ENCODE data around the gene ZFTA. TPM values are rescaled to one million over a fixed set of nuclear protein-coding genes. Genes with fewer than 3 reads are reported as not detected.
"Not testable (repeated sequence)": the region's sequence is repeated elsewhere in the genome, so short reads cannot be mapped to it uniquely, and the experiment has no call there.

The ZFTA gene
- total RNA-seq (2014; rRNA removed; shearing (Covaris generic)): 14.9 and 18.6 TPM in 2 replicates
- polyA plus RNA-seq (2015; cell fraction: cytosol; rRNA removed): 5.6 and 5.7 TPM in 2 replicates
- polyA plus RNA-seq (2015; cell fraction: nucleus; rRNA removed): 9.6 and 11.2 TPM in 2 replicates

DNA sequence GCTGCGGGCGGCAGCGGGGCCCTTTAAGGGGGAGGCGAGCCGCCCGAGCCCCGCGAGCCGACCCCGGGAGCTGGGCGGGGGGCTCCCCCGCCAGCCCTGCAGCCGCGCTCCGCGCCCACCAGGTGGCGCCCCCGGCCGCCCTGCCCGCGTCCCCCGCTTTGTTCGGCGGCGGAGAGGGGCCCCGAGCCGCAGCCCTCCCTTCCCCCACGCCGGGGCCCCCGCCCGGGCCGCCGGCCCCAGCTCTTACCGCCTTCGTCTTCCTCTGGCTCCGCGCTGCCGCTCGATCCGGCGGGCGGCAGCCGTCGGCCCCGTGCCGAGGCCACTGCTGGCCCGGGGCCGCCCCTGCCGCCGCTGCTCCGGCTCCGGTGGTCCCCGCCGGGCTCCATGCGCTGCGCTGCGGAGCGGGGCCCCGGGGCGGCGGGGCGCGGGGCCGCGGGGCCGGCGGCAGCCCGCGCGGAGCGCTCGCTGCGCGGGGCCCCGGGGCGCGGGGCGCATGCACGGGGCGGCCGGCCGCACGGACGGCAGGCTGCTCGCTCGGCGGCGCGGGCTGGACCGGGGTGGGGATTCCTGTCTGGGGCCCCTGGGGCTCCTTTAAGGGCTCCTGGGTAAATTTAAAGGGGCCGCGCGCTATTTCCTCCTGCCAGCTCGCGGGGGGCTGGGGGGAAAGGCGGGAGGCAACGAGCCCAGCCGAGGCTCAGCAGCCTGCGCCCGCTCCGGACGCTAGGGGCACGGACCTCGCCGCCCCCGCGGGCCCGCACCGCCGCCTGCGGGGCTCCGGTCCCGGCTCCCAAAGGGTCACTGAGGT lies at the start of gene ZFTA:
Gene ZFTA (minus strand): TSS at position 539 of the 805 bp plus-strand sequence. CDS start 153 bp downstream, at position 386.
- DNase-seq (ENCODE audit: low read depth): peak; percentile 50

DNA sequence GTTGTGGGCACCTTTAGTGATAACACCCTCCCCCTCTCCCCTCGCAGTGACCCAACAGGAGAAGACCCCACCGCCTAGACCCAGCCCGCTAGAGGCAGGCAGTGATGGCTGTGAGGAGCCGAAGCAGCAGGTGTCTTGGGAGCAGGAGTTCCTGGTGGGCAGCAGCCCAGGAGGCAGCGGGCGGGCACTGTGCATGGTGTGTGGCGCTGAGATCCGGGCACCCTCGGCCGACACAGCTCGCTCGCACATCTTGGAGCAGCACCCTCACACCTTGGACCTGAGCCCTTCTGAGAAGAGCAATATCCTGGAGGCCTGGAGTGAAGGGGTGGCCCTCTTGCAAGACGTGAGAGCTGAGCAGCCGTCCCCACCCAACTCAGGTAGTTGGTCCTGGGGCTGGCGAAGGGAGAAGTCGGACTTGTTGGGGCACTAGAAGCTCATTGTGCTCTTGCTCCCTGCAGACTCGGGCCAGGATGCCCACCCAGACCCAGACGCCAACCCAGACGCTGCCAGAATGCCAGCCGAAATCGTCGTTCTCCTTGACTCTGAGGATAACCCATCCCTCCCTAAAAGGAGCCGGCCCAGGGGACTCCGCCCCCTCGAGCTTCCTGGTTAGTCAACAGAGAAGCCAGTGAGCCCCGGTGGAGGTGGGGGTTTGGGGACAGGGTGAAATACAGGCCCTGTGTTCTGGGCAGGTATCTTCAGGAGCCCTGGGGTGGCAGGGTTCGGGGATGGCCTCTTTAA lies 49.4 kb upstream of the ZFTA start:
- DNase-seq (ENCODE audit: low read depth): no peak

DNA sequence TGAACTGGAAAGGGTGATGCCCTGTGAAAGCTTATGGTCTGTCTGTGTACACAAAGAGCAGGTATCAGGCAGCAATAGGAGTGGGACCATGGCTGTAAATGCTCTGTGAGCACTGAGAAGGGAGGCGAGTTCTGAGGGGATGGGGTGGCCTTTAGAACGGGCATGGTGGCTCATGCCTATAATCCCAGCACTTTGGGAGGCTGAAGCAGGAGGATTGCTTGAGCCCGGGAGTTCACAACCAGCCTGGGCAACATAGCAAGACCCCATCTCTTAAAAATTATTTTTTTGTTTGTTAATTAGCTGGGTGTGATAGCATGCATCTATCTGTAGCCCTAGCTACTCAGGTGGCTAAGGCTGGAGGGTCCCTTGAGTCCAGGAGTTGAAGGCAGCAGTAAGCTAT lies 48.2 kb upstream of the ZFTA start:
- no peak for DNase-seq (ENCODE audit: low read depth)

DNA sequence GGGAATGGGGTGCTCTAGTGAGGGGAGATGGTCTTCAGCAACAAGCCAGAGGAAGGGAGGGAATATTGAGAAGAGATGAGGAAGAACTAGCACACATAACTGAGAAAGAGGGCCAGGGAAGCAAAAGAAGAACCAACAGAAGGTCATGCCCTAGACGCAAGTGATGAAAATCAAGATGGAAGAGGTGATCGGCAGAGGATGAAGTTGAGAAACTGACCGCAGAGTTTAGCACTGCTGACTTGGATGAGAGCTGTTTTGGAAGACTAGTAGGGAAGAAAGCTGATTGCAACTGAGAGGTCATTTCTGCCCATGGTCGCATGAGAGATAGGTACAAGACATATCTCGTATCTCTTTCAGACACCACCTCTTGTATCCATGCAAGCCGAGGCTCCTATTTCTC lies 47.6 kb upstream of the ZFTA start:
- DNase-seq (ENCODE audit: low read depth): no peak

DNA sequence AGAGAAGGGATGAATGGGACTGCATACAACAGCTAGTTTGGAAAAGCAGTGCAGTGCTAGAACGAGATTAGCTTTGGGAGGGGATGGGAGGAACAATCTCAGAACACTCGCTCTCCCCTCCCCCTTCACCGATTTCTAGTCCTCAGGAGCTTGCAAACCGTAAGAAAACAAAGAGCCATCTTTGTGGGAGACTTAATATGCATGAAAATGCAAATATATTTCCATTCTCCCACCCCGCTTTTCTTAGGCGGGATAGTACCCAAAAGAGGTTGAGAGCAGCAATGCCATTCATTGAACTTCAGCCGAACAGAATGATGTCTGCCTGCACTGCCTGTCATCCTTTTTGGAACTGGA lies 45.8 kb upstream of the ZFTA start:
- no peak for DNase-seq (ENCODE audit: low read depth)

DNA sequence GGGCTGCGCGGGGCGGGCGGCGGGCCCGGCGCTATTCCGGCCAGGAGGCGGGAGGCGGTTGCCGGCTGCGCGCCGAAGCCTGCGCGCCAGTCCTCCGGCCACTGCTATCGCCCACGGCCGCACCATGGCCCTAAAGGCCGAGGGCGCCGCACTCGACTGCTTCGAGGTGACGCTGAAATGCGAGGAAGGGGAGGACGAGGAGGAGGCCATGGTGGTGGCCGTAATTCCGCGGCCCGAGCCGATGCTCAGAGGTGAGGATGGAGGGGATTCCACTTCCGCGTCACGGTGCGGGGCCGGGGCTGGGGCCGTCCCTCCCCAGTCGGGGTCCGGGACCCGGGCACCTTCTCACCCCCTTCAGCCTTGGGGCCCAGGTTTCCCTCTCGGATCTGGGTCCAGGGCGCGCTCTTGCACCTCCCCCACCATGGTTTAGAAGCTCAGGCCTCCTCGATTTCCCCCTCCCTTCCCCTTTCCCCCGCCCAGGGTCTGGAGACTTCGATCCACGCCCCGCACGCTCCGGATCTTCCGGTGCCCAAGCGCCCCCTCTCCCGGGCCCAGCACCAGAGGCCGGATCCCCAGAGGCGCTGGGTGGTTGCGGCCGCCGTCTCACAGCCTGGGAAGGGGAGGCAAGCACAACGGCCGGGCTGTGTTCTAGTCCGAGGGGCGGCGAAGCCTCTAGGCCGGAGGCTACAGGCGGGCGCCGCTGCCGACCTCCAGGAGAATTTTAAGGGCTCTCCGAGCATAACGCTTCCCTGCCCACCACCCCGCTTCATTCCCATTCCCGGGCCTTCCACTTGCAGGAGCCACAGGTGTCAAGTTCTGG lies 45.2 kb upstream of the ZFTA start:
- DNase-seq (ENCODE audit: low read depth): peak; percentile 30

DNA sequence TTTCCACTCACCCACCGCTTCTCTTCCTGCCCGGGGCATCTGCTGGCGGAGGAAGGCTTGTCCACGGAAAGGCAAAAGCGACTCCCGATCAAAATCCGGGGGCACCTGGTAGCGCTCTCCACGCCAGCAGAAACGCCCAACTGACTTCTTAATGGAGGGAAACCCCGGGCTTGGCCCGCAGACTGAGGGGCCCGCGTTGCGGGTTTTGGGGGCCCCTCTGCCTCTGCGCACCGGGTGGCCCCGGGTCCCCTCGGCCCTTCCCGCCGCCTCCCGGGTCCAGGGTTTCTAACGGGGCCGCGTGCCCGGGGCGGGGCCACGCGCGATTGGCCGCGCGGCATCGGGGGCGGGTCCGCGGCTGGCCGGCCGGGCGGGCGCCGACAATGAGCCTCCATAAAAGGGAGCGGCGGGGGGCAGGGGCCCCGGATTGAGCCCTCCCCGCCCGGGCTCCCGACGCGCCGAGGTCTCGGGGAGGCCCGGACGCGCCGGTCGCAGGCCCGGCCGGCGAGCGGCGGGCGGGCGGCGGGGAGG lies 44.5 kb upstream of the ZFTA start, which contains the start of gene SPINDOC:
Gene SPINDOC (plus strand): TSS at position 422 of the 528 bp plus-strand sequence. CDS start 231 bp downstream, outside the sequence.
- DNase-seq (ENCODE audit: low read depth): peak; percentile 51

DNA sequence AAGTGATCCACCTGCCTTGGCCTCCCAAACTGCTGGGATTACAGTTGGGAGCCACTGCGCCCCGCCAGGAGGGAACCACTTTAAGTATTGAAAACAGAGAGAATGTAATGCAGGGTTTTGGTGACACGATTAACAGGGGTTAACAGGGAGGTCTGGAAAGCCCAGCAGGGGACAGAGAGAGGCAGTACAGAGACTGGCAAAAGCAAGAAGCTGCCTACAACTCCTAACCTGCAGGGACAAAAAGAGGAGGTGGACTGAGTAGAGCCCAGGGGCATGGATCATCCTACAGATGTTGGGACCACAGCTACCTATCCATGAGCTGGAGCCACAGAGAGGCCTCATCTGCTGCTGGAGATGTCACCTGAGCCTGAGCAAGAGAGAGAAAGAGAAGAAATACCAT lies 42.9 kb upstream of the ZFTA start:
- DNase-seq (ENCODE audit: low read depth): no peak

DNA sequence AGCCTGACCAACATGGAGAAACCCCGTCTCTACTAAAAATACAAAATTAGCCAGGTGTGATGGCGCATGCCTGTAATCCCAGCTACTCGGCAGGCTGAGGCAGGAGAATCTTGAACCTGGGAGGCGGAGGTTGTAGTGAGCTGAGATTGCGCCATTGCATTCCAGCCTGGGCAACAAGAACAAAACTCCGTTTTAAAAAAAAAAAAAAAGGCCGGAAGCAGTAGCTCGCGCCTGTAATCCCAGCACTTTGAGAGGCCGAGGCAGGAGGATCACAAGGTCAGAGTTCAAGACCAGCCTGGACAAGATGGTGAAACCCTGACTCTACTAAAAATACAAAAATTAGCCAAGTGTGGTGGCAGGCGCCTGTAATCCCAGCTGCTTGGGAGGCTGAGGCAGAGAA lies 41.8 kb upstream of the ZFTA start:
- not testable (repeated sequence) for DNase-seq (ENCODE audit: low read depth)

DNA sequence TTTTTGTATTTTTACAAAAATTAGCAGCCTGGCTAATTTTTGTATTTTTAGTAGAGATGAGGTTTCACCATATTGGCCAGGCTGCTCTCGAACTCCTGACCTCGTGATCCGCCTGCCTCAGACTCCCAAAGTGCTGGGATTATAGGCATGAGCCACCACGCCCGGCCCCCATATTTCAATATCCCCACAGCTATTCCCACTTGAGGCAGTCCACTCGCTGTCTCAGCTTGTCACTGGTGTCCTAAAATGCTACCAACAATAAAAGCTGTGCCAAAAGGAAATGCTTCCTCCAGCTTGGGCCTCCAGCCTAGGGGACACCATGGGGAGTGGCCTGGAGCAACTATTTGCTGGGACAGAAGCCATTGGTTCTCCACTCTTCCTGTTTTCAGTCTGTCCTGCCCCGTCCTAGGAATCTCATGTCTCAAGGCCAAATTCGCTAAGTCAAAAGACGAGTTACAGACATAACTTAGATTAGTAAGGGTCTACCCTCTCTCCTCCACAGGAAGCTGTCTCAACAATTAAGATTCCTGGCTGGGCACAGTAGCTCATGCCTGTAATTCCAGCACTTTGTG lies 37.4 kb upstream of the ZFTA start:
- no peak for DNase-seq (ENCODE audit: low read depth)

DNA sequence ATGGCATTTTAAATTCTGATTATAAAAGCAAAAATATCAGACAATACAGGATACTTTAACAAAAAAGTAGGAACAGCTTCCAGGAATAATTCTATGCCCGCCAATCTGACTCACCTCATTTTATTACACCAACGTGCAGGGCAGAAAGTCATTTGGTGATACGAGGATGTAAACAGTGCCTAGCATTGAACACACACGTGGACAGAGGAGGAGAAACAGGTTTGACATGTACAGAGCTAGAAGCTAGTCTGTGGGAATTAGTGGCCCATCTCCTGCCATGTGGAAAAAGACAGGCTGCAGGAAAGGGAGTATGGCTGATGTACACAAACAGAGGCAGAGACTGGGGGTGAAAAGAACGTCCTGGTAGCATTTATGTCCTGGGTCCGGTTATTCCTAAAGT lies 35.7 kb upstream of the ZFTA start:
- no peak for DNase-seq (ENCODE audit: low read depth)

DNA sequence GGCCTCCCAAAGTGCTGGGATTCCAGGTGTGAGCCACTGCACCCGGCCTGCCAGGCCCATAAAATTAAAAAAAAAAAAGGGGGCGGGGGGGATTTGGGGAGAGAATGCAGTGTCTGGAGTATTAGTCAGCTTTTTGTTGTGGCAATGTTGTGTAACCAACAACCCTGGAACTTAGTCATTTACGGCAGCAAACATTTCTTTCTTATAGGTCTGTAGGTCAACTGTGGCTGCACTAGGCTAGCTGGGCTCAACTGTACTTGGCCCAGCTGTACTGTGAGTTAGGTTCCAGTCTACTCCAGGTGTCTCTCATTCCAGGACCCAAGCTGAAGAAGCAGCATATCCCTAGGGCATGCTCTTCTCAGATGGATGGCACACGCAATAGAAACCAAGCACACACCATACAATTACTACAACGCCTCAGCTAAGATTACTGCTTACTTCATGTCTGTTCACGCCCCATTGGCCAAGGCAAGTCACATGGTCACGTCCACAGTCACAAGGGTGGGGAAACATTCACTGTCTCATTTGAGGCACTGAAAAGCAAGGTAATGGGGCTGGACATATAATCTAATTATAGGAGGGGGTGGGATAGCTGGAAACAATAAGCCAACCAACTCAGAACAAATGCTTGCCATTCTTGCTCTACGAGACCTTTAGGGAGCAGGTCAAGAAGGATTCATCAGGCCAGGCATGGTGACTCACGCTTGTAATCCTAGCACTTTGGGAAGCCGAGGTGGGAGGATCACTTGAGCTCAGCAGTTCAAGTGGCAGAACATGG lies 34.3 kb upstream of the ZFTA start:
- peak; percentile 72 for DNase-seq (ENCODE audit: low read depth)

DNA sequence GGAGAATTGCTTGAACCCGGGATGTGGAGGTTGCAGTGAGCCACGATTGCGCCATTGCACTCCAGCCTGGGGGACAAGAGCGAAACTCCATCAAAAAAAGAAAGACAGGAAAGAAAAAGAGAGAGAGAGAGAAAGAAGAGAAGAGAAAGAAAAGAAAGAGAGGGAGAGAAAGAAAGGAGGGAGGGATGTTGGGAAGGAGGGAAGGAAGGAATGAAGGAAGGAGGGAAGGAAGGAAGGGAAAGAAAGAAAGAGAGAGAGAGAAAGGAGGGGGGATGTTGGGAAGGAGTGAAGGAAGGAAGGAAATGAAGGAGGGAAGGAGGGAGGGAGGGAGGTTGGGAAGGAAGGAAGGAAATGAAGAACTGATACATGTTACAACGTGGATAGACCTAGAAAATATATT lies 32.3 kb upstream of the ZFTA start:
- no peak for DNase-seq (ENCODE audit: low read depth)

DNA sequence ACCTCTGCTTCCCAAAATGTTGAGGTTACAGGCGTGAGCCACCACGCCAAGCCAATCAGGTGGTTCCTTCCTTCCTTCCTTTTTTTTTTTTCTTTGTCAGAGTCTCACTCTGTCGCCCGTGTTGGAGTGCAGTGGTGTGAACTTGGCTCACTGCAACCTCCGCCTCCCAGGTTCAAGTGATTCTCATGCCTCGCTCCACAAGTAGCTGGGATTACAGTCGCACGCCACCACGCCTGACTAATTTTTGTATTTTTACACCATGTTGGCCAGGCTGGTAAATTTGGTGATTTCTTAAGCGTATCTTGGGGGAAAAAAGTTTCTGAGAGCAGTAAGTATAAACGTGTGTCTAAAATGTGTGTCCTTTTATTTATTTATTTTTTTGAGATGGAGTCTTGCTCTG lies 26.5 kb upstream of the ZFTA start:
- DNase-seq (ENCODE audit: low read depth): no peak

DNA sequence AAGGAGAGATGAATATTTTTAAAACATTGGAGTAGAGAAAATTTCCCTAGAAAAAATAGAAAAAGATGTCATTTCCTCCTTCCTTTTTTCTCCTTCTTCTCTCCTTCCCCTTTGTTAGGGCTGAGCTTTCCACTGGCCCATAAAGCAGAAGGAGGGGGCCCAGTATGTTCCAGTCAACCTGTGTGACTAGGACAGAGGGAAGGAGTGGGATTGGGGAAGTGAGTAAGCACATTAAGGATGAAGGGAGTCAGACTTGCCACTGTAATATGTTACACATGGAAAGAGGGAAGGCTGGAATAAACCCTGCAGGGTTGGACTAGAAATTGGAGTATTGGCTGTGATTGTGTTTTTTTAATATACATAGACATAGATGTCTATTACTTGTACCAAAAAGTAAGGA lies 24.6 kb upstream of the ZFTA start:
- no peak for DNase-seq (ENCODE audit: low read depth)

DNA sequence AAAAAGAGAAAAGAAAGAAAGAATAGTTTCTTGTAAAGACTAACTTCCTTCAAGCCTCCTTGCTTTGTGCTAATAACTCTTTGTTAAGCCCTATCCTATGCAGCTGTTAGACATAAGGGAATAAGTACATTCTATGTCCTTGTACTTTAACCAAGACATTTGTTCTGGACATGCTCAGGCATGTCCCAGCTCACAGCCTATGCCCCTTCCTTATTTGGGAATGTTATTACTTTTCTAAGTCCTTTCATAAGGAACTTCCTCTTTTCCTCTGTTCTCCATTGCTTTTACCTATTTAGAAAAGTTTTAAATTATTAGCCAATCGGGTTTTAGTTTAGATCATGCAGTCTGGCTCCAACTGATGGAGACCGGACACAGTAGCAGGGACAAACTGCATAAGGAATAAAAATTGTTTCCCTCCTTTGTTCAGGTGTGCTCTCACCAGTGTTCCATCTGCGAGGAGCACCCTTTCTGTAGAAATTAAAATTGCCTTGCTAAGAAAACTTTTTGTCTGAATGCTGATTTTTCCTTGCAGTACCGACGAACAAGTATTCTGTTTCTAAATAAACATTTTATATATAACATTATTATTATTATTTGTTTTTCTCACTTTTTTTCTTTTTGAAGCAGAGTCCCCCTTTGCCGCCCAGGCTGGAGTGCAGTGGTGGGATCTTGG lies 23.1 kb upstream of the ZFTA start:
- DNase-seq (ENCODE audit: low read depth): no peak

DNA sequence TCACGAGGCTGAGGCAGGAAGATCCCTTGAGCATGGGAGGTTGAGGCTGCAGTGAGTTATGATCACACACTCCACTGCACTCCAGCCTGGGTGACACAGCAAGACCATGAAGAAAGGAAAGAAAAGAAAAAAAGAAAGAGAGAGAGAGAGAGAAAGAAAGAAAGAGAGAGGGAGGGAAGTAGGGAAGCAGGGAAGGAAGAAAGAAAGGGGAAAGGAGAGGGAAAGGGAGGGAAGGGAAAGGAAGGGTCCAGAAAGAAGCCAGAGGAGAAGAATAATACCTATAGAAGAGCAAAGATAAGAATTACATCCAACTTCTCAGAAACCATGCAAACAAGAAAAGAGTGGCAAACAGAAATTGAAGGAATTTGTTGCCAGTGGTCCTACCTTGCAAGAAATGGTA lies 17.2 kb upstream of the ZFTA start:
- no peak for DNase-seq (ENCODE audit: low read depth)

DNA sequence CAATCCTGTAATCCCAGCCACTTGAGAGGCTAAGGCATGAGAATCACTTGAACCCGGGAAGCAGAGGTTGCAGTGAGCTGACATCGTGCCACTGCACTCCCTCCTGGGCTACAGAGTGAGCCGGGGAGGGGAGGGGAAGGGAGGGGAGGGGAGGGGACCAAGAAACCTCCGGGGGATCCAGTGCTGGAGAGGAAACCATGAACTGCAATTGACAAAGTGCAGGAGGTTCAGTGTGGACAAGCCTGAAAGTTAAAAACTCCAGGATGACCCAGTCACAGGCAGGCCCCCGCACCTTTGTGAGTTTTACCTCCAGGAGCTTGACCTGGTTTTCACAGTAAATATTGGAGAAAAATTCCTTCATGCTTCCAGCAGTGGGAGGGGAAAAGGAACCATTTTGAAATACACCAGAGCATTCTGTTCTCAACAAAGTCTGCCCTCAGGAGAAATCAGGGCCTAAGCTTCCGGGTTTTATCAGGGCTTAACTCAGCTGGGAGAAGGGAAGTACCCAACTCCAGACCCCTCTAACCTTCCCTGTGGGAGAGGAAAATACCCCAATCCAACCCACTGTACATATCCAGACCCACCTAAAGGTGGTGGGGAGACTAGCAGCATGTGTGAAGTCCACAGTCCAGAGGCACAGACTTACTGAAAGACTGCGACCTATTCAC lies 15.5 kb upstream of the ZFTA start:
- DNase-seq (ENCODE audit: low read depth): no peak

DNA sequence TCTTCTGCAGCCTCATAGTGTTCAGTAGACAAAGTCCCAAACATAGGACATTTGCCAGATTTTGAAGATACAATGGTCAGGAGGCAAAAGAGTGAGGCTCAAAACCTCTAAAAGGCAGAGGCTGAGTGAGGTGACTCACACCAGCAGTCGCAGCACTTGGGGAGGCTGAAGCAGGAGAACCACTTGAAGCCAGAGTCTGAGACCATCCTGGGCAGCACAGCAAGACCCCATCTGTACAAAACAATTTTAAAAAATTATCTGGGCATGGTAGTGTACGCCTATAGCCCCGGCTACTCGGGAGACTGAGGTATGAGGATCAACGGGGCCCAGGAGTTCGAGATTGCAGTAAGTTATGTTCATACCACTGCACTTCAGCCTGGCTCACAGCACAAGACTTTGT lies 14.2 kb upstream of the ZFTA start:
- DNase-seq (ENCODE audit: low read depth): no peak

Measured in HT1080 (cell line).